Caco-2 (cell line): Measurements from ENCODE around the gene SPPL2B. TPM values are rescaled to one million over a fixed set of nuclear protein-coding genes. Genes with fewer than 3 reads are reported as not detected.

Experiments used
- BruUV-seq: library from RNA; stranded (reverse); fragments of 400-500 nt; replicated peaks from 2 replicates; lab custom pipeline; 2021; lab: Mats Ljungman, UMichigan
- CTCF ChIA-PET: fragments of 300-600 bp; sonication (Branson Sonifier 250); formaldehyde crosslinking; loops from one replicate; lab custom pipeline; 2022; ENCODE audit warnings: antibody characterized with exemption; lab: Charles Lee
- POLR2A ChIA-PET: fragments of 300-600 bp; sonication (Branson Sonifier 250); formaldehyde crosslinking; loops from one replicate; lab custom pipeline; 2022; ENCODE audit warnings: antibody characterized with exemption; lab: Charles Lee
- DNase-seq, 2 experiments: peaks; one replicate each; pipeline versions ENCODE4 v3.0.0 to v3.0.0-alpha.2; 2020 to 2022
- H3K27me3 ChIP-seq: replicated peaks from 2 replicates; pipeline ENCODE4 v1.6.0; 2011; ENCODE audit warnings: low read length; ENCODE audit not compliant: control insufficient read depth, insufficient read depth
- H3K36me3 ChIP-seq: 2 replicates; pipeline ENCODE4 v1.5.1; 2011; ENCODE audit warnings: low read length; ENCODE audit not compliant: control insufficient read depth, insufficient read depth
- H3K4me1 ChIP-seq: fragments of 250-450 bp; sonication (Bioruptor Pico); 2 replicates; pipeline ENCODE4 v1.5.1; 2020; ENCODE audit warnings: mild to moderate bottlenecking
- H3K4me3 ChIP-seq: 2 replicates; pipeline ENCODE4 v1.5.1; 2011; ENCODE audit warnings: low read depth, mild to moderate bottlenecking, control low read depth, low read length
- H3K9me3 ChIP-seq: fragments of 250-450 bp; sonication (Bioruptor Pico); 2 replicates; pipeline ENCODE4 v1.5.1; 2020; ENCODE audit warnings: mild to moderate bottlenecking, moderate library complexity
- H3K27ac Mint-ChIP-seq: one replicate; pipeline ENCODE4 v1.8.0; 2022; ENCODE audit warnings: mixed read lengths; ENCODE audit not compliant: unreplicated experiment
- H3K27me3 Mint-ChIP-seq: one replicate; pipeline ENCODE4 v1.8.0; 2022; ENCODE audit warnings: mixed read lengths; ENCODE audit not compliant: insufficient read depth, unreplicated experiment
- H3K36me3 Mint-ChIP-seq: one replicate; pipeline ENCODE4 v1.8.0; 2022; ENCODE audit warnings: mild to moderate bottlenecking, mixed read lengths; ENCODE audit not compliant: insufficient read depth, unreplicated experiment
- H3K4me1 Mint-ChIP-seq: one replicate; pipeline ENCODE4 v1.8.0; 2022; ENCODE audit warnings: low read depth, mixed read lengths; ENCODE audit not compliant: unreplicated experiment
- H3K4me3 Mint-ChIP-seq: one replicate; pipeline ENCODE4 v1.8.0; 2022; ENCODE audit warnings: mild to moderate bottlenecking, moderate library complexity, mixed read lengths; ENCODE audit not compliant: unreplicated experiment
- H3K9me3 Mint-ChIP-seq: one replicate; pipeline ENCODE4 v1.8.0; 2022; ENCODE audit warnings: mixed read lengths; ENCODE audit not compliant: unreplicated experiment
- intact Hi-C: fragments of 100-400 bp; cut with micrococcal nuclease; formaldehyde crosslinking; loops from one replicate; pipeline ENCODE4 v1.10.0; 2022; ENCODE audit not compliant: unreplicated experiment
- total RNA-seq: library from RNA; stranded (reverse); gene quantifications from 2 replicates; pipeline ENCODE4 v1.2.3, GENCODE V29; 2022
- TF ChIP-seq, protein P1 (sequence below), 2 experiments: fragments of 200-600 bp in 1 of 2; IDR thresholded peaks; 1 replicate in 1 of 2; 2 replicates in 1 of 2; pipeline versions ENCODE4 v1.5.1 to v1.8.0; 2011 to 2022; ENCODE audit warnings: antibody characterized with exemption in 1 of 2, control low read depth in 1 of 2, inconsistent platforms in 1 of 2, low read depth in 1 of 2, low read length in 1 of 2, mild to moderate bottlenecking in 1 of 2, moderate library complexity in 1 of 2; ENCODE audit not compliant: insufficient read depth in 1 of 2, severe bottlenecking in 1 of 2, unreplicated experiment in 1 of 2

SPPL2B gene
- total RNA-seq, 1 experiment from 2014 or later = 92.3 TPM

DNA sequence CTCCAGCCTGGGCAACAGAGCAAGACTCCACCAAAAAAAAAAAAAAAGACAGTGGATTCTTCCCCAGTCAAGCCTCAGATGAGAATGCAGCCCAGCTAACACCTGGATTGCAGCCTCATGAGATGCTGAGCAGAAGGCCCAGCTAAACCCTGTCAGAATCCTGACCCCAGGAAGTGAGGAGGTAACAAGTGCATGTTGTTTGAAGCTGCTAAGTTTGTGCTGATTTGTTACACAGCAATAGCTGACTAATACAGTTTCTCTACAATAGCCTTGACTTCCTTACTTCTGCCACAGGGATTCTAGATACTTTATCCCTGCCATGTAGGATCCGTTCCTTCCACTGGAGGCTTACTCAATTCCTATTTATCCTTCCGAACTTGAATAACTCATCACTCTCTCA is 52.1 kb downstream of the SPPL2B start:
- ChIA-PET CTCF (interaction anchor here (0.6 kb wide), 1 partner anchor 120 kb away, joined by 5 read pairs; no protein-coding TSS in a partner anchor), POLR2A (no interaction called here)
- H3K4me3 ChIP-seq = no peak overlapping the region
- H3K27me3 Mint-ChIP-seq = no peaks in the 10 kb centered on the region
- H3K4me1 ChIP-seq = peaks cover 4% of the 10 kb centered on the region; the same call in 1 of the 2 replicates
- peaks cover 9% of the 10 kb centered on the region for H3K36me3 Mint-ChIP-seq
- TF ChIP-seq, protein P1, sequence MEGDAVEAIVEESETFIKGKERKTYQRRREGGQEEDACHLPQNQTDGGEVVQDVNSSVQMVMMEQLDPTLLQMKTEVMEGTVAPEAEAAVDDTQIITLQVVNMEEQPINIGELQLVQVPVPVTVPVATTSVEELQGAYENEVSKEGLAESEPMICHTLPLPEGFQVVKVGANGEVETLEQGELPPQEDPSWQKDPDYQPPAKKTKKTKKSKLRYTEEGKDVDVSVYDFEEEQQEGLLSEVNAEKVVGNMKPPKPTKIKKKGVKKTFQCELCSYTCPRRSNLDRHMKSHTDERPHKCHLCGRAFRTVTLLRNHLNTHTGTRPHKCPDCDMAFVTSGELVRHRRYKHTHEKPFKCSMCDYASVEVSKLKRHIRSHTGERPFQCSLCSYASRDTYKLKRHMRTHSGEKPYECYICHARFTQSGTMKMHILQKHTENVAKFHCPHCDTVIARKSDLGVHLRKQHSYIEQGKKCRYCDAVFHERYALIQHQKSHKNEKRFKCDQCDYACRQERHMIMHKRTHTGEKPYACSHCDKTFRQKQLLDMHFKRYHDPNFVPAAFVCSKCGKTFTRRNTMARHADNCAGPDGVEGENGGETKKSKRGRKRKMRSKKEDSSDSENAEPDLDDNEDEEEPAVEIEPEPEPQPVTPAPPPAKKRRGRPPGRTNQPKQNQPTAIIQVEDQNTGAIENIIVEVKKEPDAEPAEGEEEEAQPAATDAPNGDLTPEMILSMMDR (IDR thresholded peaks at IDR 0.05; ENCODE audit: insufficient read depth in 1 of 2, low read depth in 1 of 2, low read length in 1 of 2, severe bottlenecking in 1 of 2, unreplicated experiment in 1 of 2) = no peak
- H3K4me1 Mint-ChIP-seq = peaks cover 4% of the 10 kb centered on the region
- H3K36me3 ChIP-seq = no peaks in the 10 kb centered on the region
- H3K27ac Mint-ChIP-seq = no peak overlapping the region
- no peaks in the 10 kb centered on the region for H3K27me3 ChIP-seq
- H3K9me3 Mint-ChIP-seq = peaks cover 19% of the 10 kb centered on the region
- intact Hi-C loops = no loop called here
- BruUV-seq = no TSS peak
- DNase-seq = no peak
- H3K9me3 ChIP-seq = peaks cover 13% of the 10 kb centered on the region
- no peak overlapping the region for H3K4me3 Mint-ChIP-seq

DNA sequence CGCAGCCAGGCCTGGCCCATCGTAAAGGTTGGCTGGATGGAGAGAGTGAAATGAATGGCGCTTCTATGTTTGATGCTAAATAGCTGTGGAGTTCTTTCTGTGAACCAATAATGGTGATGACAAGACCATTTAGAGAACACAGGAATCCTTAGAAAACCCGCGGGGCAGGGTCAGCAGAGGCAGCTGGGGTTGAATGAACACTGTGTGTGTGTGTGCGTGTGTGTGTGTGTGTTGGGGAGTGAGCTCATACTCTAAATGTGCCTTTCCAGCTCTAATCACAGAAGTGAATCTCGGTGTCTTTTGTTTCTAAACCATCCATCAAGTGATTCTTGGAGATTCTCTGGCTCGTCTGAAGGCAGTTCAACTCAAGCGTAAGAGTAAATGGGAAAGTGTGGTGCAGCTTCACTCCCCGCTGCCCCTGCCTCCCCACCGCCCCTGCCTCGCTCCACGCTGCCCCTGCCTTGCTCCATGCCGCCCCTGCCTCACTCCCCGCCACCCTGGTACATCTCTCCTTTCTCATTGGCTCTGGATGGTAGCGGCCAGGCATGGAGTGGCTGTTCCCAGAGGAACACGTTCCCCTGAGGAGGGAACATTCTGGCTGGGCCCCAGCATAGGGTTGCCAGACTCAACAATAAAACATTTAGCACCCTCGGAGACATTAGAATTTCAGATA is 52.8 kb downstream of the SPPL2B start:
- Histone ChIP-seq H3K4me3 (no peak overlapping the region), H3K36me3 (no peaks in the 10 kb centered on the region), H3K9me3 (peaks cover 13% of the 10 kb centered on the region), H3K4me1 (peaks cover 5% of the 10 kb centered on the region; the same call in 1 of the 2 replicates), H3K27me3 (no peaks in the 10 kb centered on the region)
- peaks cover 5% of the 10 kb centered on the region for H3K4me1 Mint-ChIP-seq
- H3K27me3 Mint-ChIP-seq = no peaks in the 10 kb centered on the region
- BruUV-seq = no TSS peak
- peaks cover 9% of the 10 kb centered on the region for H3K36me3 Mint-ChIP-seq
- no peak for DNase-seq
- TF ChIP-seq, protein P1 (IDR thresholded peaks at IDR 0.05; ENCODE audit: insufficient read depth in 1 of 2, low read depth in 1 of 2, low read length in 1 of 2, severe bottlenecking in 1 of 2, unreplicated experiment in 1 of 2) = no peak
- H3K27ac Mint-ChIP-seq = no peak overlapping the region
- ChIA-PET CTCF (interaction anchor here (0.6 kb wide), 1 partner anchor 119 kb away, joined by 5 read pairs; no protein-coding TSS in a partner anchor), POLR2A (no interaction called here)
- no peak overlapping the region for H3K4me3 Mint-ChIP-seq
- intact Hi-C loops = no loop called here
- H3K9me3 Mint-ChIP-seq = peaks cover 19% of the 10 kb centered on the region

DNA sequence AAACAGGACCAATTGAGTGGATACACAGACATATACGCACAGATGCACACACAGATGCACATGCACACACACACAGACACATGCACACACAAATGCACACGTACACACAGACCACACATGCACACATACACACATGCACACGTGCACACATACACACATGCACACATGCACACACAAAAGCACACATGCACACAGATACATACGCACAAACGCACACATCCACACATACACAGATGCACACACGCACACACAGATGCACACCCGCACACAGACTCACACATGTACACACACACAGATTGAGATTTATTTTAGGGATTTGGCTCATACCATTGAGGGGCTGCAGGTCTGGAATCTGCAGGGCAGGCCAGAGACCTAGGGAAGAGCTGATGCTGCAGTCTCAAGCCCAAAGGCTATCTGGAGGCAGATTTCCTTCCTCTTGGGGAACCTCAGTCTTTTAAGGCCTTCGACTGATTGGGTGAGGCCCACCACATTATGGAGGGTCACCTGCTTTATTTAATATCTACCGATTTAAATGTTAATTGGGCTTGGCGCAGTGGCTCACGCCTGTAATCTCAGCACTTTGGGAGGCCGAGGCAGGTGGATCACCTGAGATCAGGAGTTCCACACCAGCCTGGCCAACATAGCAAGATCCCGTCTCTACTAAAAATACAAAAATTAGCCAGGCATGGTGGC is 54.2 kb downstream of the SPPL2B start:
- TF ChIP-seq, protein P1 (IDR thresholded peaks at IDR 0.05; ENCODE audit: insufficient read depth in 1 of 2, low read depth in 1 of 2, low read length in 1 of 2, severe bottlenecking in 1 of 2, unreplicated experiment in 1 of 2) = no peak
- CTCF ChIA-PET = no interaction called here
- no peaks in the 10 kb centered on the region for H3K27me3 ChIP-seq

More for the DNA sequence above, 54.2 kb downstream of the SPPL2B start:
- Mint-ChIP-seq H3K4me3 (no peak overlapping the region), H3K4me1 (peaks cover 5% of the 10 kb centered on the region), H3K27ac (no peak overlapping the region), H3K27me3 (no peaks in the 10 kb centered on the region), H3K9me3 (peaks cover 19% of the 10 kb centered on the region), H3K36me3 (peaks cover 10% of the 10 kb centered on the region)
- intact Hi-C loops = no loop called here
- H3K4me1 ChIP-seq = peaks cover 5% of the 10 kb centered on the region; the same call in 1 of the 2 replicates
- no peak overlapping the region for H3K4me3 ChIP-seq
- H3K36me3 ChIP-seq = no peaks in the 10 kb centered on the region
- POLR2A ChIA-PET = no interaction called here
- DNase-seq = no peak
- peaks cover 12% of the 10 kb centered on the region for H3K9me3 ChIP-seq
- no TSS peak for BruUV-seq
